Stimulated activated CD8-positive, alpha-beta memory T cell treated with anti-CD3 and anti-CD28 coated beads, Interleukin-12 subunit alpha, Interleukin-12 subunit beta, amount 100 ng/mL, for 1 hour (primary cell): ENCODE data around the gene BUD23.
"Not testable (repeated sequence)": the region's sequence is repeated elsewhere in the genome, so short reads cannot be mapped to it uniquely, and the experiment has no call there.

Experiments used
- DNase-seq: peaks from one replicate; pipeline ENCODE4 v3.0.0-alpha.2; 2020; ENCODE audit warnings: low read depth

The BUD23 gene

GRCh38 chr7:73719806-73720169 is 36.4 kb downstream of the BUD23 start:
- DNase-seq = no peak

DNA sequence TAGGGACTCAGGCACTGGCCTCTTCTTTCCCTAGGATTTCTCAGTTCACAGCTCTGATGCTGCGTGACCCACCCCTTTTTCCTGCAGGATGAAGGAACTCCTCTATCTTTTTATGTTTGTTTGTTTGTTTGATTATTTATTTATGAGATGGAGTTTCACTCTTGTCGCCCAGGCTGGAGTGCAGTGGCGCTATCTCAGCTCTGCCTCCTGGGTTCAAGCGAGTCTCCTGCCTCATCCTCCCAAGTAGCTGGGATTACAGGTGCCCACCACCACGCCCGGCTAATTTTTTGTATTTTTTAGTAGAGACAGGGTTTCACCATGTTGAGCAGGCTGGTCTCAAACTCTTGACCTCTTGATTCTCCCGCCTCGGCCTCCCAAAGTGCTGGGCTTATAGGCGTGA is 37.0 kb downstream of the BUD23 start:
- not testable (repeated sequence) for DNase-seq

DNA sequence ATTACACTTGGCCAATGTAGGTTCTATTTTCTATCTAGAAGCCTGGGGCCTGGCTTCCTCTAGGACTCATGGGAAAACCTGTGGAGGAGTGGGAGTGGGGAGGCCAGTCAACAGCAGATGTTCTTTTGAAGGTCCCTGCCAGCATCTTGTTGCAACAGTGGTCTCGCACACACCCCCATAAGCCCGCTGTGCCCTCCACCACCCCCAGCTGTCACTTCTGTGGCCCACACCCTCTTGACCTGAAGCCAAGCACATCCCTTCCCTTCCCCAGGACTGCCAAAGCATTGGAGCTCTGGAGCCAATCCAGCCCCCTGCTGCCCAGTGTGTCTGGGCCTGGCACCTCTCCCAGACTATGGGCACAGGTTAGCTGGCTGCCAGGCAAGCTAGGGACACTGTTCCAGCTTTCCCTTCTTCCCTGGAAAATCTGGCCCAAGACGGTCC is 38.0 kb downstream of the BUD23 start:
- no peak for DNase-seq

- DNase-seq = not testable (repeated sequence)
Observed at GRCh38 chr7:73722182-73722581, 38.8 kb downstream of the BUD23 start.

DNA sequence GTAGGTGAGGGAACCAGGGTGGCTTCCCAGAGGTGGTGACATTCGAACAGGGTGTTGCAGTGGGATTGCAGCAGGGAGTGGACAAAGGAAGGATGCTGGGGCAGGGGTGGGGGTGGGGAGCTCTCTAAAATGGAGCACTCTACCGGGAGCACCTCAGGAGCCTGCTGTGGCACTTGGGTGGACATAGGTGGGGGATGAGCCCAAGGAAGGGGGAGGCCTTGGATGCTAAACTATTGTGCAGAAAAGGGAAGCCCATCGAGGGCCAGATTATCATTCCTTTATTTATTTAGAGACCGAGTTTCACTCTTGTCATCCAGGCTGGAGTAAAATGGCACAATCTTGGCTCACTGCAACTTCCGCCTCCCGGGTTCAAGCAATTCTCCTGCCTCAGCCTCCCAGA is 39.4 kb downstream of the BUD23 start:
- DNase-seq = no peak

- no peak for DNase-seq
Observed at GRCh38 chr7:73723813-73724212, 40.4 kb downstream of the BUD23 start.

DNA sequence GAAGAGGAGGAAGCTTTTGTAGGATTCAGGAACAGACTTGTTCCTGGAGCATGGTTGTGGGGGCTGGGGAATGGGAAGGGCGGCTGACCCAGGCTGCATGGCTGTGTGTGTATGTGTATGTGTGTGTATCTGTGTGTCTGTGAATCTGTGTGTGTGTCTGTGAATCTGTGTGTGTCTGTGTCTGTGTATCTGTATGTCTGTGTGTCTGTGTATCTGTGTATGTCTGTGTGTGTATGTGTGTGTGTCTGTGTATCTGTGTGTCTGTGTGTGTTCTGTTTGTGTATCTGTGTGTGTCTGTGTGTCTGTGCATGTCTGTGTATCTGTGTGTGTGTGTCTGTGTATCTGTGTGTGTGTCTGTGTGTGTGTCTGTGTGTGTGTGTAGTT is 42.7 kb downstream of the BUD23 start:
- no peak for DNase-seq

- DNase-seq = no peak
Observed at GRCh38 chr7:73727952-73728351, 44.6 kb downstream of the BUD23 start.

GRCh38 chr7:73728551-73728950 is 45.2 kb downstream of the BUD23 start:
- DNase-seq = no peak

- no peak for DNase-seq
Observed at GRCh38 chr7:73730485-73730884, 47.1 kb downstream of the BUD23 start.

- no peak for DNase-seq
Observed at GRCh38 chr7:73732397-73732796, 49.0 kb downstream of the BUD23 start.

GRCh38 chr7:73734619-73735527 is 51.5 kb downstream of the BUD23 start:
- DNase-seq = peak; percentile 68

GRCh38 chr7:73735528-73735905 is 52.1 kb downstream of the BUD23 start:
- DNase-seq = no peak

GRCh38 chr7:73736885-73737284 is 53.5 kb downstream of the BUD23 start:
- DNase-seq = no peak

DNA sequence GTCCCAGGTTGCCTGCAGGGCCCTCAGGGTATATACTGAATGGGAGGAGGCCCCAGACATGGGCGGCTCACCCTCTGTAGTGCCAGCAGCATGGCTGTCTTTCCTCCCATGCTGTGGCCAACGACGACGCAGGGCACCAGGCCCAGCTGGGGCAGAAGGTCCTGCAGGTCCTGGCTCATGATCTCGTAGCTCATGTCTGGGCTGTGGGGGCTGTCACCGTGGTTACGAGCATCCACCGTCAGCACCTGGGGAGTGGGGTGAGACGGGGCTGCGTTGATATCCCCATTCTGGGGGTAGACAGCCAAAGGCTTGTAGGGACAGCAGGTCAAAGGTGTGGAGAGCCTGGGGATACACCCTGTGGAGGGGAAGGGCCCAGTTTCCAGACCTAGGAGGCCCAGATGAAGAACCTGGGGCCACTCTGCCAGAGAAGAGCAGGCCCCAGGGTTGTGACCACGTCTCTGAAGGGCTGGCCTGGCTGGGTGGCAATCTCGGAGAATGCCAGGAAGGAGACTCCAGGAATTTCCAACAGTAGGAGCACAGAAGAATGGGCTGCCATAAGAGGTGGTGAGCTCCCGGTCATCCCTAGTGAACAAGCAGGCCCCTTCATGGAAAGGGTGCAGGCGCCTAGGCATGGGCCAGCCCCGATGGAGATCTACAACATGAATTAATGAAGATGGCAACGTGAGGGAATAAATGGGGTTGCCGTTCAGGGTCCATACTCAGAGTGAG is 54.3 kb downstream of the BUD23 start:
- no peak for DNase-seq

GRCh38 chr7:73738220-73738611 is 54.8 kb downstream of the BUD23 start:
- no peak for DNase-seq

DNA sequence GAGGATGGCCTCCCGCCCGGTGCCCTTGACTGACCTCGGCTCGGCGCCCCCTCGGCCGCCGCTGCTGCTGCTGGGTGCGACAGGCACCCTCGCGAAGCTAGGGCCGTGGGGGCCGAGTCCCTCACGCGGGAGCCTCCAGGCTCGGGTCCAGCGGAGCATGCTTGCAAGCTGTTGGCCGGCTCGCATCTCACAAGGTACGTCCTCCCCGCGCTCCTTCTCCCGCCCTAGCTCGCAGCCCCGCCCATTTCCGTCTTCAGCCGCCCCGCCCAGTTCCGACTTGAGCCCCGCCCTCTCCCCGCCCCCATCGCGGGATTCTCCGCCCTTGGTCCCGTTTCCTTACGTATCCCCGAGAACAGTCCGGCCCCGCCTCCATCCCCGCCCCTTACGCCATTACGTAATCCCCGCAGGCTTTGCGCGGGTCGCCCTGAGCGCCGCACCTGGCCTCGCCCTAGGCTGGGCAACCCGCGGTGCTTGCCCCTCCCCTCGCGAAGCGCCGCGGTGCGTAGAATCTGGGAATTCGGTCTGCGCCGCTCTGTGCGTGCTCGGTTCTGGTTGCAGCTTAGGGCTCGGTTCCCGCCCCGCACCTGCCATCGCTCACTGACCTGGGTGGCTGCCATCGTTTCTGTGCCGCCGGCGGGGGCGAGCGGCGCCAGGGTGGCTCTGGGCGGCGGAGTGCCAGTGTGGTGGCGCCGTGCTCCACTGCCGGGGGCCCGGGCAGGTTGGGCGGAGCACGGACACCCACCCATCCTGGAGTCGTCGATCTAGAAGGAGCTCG is 55.4 kb downstream of the BUD23 start, which contains the start of gene ABHD11:
ABHD11 (minus strand) TSS at position 191 of the 775 bp plus-strand sequence; CDS start at position 159, 32 bp downstream.
- peak; percentile 99 for DNase-seq

- no peak for DNase-seq
Observed at GRCh38 chr7:73739387-73739767, 56.0 kb downstream of the BUD23 start.

DNA sequence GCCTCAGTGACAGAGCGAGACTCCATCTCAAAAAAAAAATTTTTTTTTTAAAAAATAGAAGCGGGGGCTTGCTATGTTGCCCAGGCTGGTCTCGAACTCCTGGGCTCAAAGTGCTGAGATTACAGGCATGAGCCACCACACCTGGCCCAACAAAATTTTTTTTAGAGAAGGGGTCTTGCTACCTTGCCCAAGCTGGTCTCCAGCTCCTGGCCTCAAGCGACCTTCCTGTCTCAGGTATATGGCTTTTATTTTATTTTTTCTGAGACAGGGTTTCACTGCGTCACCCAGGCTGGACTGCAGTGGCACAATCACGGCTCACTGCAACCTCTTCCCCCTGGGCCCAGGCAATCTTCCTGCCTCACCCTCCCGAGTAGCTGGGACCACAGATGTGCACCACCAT is 56.8 kb downstream of the BUD23 start:
- no peak for DNase-seq

DNA sequence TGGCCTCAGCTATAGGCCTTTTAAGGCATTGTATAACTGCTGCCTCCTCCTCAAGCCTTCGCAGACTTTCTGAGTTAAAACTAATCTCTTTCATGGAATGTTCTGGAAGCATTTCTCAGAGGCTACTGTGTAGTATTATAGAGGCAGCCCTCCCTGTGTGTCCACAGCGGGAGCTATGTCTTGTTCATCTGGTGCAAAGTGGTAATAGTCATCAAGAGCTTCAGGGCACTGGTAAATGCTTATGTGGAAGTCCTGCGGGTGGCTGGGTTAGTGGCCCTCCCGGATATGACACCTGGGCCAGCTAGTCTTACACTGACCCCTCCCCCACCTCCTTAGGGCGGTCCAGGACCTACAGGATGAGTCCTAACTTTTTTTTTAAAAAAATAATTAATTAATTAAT is 57.4 kb downstream of the BUD23 start:
- DNase-seq = no peak

- no peak for DNase-seq
Observed at GRCh38 chr7:73741600-73741999, 58.2 kb downstream of the BUD23 start.

- no peak for DNase-seq
Observed at GRCh38 chr7:73742338-73742752, 58.9 kb downstream of the BUD23 start.
